GM19467 (cell line): ENCODE results near the gene DBF4B.
"Not testable (repeated sequence)": the region's sequence is repeated elsewhere in the genome, so short reads cannot be mapped to it uniquely, and the experiment has no call there.

Experiments
- ATAC-seq: cut with Tn5 transposase; IDR thresholded peaks from one replicate; pipeline ENCODE4 v1.9.1; 2021; ENCODE audit warnings: mild to moderate bottlenecking, moderate library complexity; ENCODE audit not compliant: unreplicated experiment

DBF4B gene

DNA sequence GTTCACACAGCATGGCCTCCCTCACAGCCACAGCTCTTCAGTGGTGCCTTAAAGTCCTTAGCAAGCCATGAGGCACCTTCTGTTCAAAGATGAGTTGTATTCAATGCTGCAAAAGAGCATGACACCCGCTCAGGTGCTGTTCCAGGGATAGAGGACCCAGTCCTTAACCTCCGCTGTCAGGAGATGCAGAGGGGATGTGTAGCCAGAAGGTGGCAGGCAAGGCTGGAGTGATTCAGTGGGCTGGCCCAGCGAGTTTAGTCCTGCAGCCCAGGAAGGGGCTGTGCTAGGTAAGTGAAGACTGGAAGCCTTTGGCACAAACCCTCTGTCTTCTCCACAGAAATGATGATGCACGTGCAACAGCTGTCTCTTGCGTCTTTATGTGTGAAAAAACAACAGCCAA lies 25.3 kb downstream of the DBF4B start:
- ATAC-seq, result no peak

GRCh38 chr17:44734272-44734671 lies 25.8 kb downstream of the DBF4B start:
- ATAC-seq, result no peak

- ATAC-seq, result no peak
Measured at GRCh38 chr17:44736551-44737240, 28.2 kb downstream of the DBF4B start.

DNA sequence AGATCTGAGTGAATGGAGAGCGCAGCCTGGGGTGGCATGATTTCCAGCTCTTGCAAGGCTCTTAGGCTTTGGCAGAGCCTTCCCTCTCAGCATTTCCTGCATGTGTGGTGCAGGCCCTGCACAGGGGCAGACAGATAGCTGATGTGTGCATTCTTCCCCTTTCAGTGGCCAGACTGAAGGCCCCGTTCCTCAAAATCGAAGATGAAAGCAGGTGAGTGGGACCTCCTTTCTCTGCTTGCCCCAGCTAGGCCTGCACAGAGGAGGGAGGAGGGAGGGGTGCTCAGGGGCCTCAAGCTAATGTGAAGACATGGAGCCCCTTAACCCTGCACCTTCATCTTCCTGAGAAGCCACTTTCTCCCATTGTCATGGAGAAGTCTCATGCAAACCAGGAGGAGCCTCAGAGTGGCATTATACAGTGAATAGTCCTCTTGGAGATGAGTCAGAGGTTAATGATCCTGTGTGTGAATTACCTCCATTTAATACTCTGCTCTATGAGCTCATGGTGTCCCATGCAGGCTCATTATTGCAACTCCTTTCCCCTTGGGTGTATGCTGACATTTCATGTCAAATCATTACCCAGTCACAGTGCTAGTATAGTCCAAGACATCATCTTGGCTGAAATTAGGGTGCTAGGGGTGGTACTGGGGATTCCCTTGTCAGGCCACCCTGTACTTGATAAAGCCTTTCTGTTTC lies 29.9 kb downstream of the DBF4B start:
- ATAC-seq, result no peak

- no peak for ATAC-seq
Measured at GRCh38 chr17:44741316-44741715, 32.9 kb downstream of the DBF4B start.

DNA sequence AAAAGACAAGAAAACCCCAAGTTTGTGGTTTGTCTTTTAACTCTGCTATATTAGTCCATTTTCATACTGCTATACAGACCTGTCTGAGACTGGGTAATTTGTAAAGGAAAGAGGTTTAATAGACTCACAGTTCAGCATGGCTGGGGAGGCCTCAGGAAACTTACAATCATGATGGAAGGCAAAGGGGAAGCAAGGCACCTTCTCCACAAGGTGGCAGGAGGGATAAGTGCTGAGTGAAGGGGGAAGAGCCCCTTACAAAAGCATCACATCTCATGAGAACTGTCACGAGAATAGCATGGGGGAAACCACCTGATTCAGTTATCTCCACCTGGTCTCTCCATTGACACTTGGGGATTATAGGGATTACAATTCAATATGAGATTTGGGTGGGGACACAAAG lies 36.8 kb downstream of the DBF4B start:
- ATAC-seq, result no peak

GRCh38 chr17:44745738-44746137 lies 37.3 kb downstream of the DBF4B start:
- not testable (repeated sequence) for ATAC-seq

- ATAC-seq, result no peak
Measured at GRCh38 chr17:44747566-44747965, 39.1 kb downstream of the DBF4B start.

DNA sequence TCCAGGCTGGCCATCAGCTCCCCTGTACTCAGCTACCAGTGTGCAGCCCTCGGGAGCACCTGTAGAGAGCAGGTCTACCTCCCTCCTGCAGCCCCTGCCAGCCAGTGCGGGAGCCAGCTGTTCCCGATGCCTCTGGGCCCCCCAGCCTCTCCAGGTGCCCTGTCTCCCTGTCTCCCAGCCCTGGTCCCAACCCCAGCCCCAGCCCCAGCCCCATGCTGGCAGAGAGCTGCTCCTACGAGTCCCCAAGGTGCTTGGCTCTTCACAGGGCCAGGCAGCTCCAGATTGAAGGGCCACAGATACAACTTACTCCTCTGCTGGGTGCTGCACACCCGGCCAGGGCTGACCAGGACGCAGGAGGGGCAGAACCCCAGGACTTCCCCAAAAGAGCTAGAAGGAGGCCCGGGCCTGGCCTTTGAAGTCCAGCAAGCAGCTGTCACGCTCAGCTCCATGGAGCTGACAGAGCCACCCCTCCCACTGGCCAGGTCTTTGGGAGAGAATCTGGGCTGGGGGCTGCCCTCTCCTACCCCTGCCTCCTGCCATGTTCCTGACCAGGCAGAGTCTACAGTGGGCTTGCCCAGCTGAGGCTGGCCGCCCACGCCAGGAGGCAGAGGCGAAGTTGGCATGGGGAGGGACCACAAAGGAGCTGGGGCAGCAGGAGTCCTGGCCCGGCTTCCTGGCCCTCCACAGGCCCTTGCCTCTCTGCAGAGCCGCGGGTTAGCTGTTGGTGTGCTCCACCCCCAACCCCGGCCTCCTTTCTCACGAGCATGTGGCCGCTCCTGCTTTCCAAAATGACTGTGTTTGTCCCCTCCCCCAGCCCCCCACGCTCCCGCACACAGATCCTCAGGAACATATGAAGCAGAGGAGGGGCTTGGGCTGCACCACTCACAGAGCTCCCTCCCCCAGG lies 40.9 kb downstream of the DBF4B start:
- no peak for ATAC-seq

DNA sequence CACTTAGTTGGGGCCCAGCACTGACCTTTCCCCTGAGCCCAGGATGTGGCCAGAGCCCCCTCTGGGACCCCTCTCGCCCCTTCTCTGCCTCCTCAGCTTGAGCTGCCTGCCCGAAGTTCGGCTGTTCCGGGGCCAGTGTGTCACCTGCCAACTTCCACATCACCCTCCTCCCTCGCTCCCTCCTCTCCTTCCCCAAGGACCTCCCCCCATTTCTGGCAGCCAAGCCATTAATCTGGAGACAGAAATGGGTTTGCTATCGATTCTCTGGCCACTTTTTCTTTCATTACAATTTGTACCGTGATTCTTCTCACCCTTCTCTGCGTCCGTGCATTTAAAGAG lies 41.5 kb downstream of the DBF4B start:
- no peak for ATAC-seq

- ATAC-seq, result no peak
Measured at GRCh38 chr17:44751331-44751730, 42.9 kb downstream of the DBF4B start.

GRCh38 chr17:44751806-44752205 lies 43.3 kb downstream of the DBF4B start:
- no peak for ATAC-seq

- no peak for ATAC-seq
Measured at GRCh38 chr17:44752953-44753861, 44.7 kb downstream of the DBF4B start.

GRCh38 chr17:44754276-44754675 lies 45.8 kb downstream of the DBF4B start:
- no peak for ATAC-seq

DNA sequence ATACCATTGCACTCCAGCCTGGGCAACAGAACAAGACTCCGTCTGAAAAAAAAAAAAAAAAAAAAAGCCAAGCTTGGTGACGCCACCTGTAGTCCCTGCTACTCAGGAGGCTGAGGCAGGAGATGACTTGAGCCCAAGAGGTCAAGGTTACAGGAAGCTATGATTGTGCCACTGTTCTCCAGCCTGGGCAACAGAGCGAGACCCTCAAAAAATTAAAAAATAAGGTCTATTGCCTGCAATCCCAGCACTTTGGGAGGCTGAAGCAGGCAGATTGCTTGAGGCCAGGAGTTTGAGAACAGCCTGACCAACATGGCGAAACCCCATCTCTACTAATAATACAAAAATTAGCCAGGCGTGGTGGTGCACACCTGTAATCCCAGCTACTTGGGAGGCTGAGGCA lies 46.7 kb downstream of the DBF4B start:
- not testable (repeated sequence) for ATAC-seq

- no peak for ATAC-seq
Measured at GRCh38 chr17:44757045-44757917, 48.8 kb downstream of the DBF4B start.

DNA sequence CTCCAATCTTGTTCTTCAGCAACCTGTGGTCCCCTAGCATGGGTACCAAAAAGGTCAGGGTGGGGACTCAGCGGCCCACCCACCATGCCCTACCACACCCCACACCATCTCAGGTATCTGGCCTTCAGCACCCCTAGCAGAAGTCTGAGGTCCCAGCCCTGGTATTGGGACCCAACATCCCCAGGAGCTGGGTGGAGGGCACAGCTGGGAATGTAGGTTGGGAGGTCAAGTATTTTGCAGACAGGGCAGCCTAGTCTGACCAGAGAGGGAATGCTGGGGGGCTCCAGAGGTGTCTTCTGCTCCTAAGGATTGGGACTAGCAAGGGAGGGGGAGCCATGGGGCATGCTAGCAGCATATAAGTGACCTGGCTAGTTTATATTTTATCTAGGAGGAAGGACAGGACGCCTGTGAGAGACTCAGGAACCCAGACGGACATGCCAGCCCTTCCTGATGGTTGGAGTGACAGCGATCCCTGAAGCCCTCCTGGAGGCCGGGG lies 49.5 kb downstream of the DBF4B start:
- ATAC-seq, result no peak

- ATAC-seq, result no peak
Measured at GRCh38 chr17:44758414-44759085, 50.1 kb downstream of the DBF4B start, which contains the start of gene ADAM11. ADAM11 (plus strand) TSS chr17:44758988; CDS start chr17:44759200, 212 bp downstream.
